ENCODE results near the gene NPFFR1.

The NPFFR1 gene, protein sequence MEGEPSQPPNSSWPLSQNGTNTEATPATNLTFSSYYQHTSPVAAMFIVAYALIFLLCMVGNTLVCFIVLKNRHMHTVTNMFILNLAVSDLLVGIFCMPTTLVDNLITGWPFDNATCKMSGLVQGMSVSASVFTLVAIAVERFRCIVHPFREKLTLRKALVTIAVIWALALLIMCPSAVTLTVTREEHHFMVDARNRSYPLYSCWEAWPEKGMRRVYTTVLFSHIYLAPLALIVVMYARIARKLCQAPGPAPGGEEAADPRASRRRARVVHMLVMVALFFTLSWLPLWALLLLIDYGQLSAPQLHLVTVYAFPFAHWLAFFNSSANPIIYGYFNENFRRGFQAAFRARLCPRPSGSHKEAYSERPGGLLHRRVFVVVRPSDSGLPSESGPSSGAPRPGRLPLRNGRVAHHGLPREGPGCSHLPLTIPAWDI

DNA sequence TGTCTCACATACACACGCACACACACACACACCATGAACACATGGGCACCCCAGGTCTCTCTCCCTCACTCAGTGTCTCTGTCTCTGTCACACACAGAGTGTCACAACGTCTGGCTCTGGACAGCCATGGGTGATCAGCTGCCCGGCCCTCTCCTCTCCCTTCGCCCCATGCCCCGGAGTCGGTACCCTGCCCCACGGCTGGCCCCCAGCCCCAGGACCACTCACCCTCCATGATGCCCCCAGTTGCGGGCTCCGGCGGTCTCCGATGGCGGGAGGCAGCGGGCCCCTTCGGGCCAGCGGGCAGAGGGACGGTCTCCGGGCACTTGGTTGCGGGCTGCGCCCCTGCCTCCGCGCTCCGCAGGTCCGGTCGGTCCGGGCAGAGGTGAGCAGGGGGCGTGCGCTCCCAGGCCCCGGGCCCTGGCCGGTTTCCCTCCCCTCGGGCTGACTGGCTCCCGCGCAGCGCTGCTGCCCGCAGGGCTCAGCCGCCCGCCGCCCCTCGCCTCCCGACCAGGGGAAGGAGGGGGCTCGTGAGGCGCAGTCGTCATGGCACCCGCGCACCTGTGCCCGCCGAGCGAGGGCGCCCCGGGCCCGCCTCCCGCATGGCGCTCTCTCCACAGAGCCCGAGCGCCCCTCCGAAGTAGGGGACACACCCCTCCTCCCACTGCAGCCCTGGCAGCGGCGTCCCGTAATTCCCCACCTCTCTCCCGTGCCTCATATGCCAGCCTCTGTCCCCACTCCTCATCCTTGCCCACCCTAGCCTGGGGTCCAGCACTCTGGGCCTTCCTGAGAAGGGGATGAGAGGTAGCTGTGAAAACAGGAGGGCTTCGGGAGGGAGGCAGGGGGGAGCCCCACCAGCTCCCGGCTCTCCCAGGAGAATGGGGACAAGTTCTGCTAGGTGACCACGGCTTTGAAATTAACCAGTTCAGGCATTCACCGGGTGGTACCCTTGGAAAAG is at the start of gene NPFFR1:
TSS of gene NPFFR1 (minus strand) at position 560 of the 955 bp plus-strand sequence. CDS start at position 232, 328 bp downstream.
- no peak for DNase-seq

DNA sequence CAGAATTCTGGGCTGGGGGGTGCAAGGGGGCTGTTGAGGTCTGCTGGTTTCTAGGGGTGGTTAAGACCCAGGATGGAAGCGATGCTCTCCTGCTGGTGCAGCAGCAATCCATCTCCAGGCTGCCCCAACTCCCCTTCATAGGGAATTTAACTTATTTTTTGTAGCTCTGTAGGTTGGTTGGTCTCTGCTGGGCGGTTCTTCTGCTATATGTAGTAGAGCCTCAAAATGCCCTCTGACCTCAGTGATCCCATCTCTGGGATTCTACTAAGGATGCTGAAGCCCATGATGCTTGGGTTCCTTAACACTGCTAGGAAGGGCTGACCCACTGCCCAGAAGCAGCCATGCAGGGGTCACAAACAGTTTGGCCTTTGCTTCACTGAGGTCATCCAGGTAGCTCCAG is 49.5 kb upstream of the NPFFR1 start:
- no peak for DNase-seq

DNA sequence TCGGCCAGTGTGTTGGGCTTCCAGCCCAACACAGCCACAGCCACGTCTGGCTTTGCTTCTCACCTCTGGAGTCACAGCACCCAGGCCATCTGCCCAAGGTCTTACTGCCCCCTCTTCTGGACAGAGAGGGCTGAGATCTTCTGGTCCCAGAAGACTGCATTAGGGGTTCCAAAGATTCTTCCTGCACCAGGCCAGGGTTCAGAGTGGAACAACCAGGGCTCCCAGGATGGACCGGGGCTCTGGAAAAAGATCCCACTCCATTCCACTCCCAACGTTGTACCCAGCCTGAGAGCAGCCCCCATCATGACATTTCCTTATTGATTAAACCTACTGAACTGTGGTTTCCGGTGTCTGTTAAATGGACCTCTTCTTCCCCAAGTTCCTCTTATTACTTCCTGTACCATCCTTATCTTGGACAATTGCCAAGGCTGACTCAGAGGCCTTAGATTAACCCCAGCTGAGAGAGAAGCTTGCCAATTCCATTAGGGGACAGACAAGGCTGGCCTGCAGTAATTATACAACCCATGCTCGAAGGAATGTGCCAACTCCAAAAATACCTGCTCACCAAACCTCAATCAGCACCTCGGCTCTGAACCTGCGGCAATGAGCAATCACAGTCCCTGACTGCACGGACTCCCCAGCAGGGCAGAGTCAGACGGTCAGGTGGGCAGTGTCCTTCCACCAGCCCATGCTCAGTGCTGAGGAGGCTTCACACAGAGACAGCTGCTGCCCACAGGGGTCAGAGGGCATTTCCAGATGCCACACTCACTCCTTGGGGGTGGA is 47.9 kb upstream of the NPFFR1 start:
- DNase-seq = peak; percentile 85

DNA sequence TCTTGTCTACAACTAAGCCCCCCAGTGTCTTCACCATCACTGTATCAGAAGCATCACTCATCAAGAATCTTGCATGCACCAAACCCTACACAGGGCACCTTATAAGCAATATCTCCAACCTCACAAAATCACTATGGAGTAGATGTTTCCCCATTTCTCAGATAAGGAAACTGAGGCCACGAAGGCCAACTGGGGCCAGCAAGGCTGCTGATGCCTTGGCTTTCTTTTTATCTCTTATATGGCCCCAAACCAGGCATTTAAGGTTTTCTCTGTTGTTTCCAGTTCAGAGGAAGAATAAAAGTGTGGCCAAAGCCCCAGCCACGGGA is 47.3 kb upstream of the NPFFR1 start:
- no peak for DNase-seq

DNA sequence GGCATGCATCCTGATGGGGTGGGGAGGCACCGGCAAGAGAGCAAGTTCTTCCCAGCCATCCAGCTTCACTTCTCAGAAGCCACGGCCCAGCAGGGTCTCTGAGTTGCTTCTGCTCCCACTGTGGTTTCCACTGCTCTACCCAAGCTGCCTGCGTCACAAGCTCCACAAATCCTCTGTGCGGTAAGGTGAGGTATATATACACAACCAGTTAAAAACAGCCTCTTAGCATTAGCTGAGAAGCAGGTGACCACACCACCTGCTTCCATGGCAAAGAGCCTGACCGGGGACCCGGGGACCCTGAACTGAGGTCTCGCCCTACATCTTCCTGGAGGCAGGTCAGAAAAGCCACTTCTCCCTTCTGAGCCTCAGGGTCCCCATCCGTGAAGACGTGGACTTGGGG is 46.9 kb upstream of the NPFFR1 start:
- no peak for DNase-seq

DNA sequence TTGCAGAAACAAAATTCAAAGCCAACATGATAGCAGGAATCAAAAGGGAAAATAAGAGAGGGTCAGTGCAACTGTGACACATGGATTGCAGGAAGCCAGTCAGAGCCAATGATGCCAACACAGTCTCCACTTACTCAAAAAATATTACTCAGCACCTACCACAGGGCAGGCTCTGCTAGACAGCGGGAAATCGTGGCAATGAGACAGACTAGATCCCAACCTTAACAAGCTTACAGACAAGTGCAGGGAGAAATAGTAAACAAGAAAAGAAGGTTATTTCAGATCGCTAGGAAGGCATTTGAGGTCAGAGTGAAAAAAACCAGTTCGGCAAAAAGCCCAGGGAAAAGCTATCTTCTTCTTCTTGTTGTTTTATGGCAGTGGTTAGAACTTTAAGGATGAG is 45.2 kb upstream of the NPFFR1 start:
- no peak for DNase-seq

DNA sequence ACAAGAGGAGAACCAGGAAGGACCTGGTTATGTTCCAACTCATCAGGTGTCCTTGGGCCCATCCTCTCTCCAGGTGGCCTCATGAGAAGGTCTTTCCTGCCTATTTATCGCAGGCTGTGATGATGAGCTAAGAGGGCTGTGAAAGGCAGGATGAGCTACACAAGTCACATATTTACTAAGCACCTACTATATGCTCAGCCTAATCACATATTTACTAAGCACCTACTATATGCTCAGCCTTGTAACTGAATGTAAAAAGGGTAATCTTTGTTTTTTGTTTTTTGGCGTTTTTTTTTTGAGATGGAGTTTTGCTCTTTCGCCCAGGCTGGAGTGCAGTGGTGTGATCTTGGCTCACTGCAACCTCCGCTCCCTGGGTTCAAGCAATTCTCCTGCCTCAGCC is 44.2 kb upstream of the NPFFR1 start:
- DNase-seq = peak; percentile 77

DNA sequence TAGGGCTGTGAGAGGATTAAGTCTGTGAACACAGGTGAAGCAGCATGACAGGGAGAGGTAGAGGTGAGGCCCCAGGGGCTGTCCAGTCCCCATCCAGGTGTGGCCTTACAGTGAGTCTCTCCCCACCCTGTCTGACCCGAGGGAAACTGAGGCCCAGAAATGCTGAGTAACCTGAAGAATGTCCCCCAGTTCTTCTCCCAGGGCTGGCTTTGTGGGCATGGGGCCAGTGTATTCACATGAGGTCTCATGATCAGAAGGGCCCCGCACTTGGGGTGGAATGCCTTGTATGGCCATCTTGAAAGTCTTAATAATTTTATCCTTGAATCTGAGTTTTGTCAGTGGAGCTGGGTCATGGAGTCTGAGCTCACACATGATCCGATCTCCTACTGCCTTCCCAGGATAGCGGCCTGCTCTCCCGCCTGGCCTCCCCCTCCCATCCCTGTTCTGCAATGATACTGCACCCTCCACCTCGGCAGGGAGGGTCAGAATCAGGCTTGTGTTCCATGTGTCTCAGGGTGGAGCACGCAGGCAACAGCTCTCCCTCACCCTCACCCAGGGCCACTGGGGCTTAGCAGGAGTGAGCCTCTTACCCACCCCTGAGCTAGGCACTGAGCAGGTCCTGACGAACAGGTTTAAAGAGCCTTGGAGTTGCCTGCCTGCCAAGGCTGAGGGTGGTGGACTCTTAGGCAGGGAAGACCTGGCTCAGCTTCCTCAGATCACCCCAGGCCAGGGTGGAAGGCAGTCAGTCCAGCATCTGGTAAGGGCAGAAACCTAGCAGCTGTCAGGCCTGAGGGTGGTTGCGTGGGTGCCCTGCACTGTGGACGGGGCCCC is 41.4 kb upstream of the NPFFR1 start:
- DNase-seq = no peak

DNA sequence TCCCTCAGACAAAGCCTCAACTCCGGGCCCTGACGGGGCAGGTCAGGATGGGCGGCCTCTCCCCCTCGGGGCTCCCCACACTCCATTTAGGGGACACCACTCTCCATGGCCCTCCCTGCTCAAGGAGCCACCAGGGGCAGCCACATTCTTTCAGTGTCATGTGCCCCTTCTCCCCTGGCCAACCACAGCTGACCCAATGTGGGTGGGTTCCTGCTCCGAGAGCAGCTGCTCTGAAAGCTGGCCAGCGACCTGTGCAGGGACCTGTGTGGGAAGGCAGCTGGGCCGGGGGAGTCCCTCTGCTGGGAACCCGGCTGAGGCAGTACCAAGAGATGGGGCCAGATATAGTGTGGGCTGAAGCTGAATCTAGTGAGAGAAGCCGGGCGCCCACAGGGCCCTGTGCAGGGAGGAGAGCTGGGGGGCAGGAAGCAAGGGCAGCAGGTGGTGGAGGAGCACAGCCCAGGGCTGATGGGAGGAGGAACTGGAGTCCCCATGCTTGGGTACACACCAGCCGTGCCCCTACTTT is 40.6 kb upstream of the NPFFR1 start:
- no peak for DNase-seq

DNA sequence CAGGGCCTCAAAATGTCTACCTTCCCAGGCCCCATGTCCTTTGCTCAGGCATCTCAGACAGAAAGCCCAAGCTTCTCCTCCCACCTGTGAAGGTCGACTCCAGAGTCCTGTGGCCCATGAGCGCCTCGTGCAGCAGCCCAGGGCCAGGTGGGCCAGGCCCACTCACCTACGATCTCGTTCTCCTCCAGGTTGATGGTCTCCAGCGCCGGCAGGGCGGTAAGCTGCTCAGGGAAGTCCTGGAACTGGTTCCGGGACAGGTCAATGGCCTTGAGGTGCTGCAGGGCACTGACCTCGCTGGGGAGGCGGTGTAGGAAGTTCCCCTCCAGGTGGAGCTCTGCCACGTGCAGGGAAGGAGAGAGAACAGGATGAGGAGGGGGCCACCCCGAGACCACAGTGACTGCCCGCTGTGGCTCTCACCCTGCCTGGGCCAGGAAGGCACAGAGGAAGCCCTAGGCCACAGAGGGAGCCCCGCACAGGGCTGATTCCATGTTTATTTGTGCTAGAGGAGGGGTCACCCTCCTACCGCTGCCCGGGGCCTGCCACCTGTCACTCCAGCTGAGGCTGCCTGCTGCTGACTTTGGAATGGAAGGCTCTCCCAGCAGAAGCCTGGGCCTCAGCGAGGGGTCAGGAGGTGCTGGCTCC is 40.0 kb upstream of the NPFFR1 start:
- no peak for DNase-seq

DNA sequence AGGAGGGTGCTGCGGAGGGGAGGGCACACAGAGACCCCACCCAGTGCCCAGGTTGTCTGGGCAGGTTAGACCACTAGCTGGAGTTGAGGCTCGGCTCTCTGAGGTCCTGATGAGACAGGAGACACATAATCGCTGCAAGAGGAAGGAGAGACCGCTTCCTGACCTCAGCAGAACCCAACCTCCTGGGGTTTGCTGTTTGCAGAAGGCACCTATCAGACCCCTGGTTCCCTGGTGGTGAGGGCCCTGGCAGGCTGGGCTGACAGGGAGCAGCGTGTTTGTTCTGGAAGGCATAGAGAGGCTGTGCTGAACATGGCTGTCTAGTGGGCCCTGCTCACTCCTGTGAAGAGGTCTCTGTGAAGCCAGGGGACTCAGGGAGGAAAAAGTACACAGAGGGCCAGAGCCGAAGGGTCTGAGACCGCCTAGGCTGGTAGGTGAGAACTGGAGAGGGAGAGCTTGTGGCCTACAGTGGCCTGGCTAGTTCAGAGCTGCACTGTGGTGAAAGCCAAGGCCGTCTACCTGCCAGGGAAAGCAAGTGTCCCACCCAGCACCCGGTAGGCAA is 39.4 kb upstream of the NPFFR1 start:
- DNase-seq = no peak

DNA sequence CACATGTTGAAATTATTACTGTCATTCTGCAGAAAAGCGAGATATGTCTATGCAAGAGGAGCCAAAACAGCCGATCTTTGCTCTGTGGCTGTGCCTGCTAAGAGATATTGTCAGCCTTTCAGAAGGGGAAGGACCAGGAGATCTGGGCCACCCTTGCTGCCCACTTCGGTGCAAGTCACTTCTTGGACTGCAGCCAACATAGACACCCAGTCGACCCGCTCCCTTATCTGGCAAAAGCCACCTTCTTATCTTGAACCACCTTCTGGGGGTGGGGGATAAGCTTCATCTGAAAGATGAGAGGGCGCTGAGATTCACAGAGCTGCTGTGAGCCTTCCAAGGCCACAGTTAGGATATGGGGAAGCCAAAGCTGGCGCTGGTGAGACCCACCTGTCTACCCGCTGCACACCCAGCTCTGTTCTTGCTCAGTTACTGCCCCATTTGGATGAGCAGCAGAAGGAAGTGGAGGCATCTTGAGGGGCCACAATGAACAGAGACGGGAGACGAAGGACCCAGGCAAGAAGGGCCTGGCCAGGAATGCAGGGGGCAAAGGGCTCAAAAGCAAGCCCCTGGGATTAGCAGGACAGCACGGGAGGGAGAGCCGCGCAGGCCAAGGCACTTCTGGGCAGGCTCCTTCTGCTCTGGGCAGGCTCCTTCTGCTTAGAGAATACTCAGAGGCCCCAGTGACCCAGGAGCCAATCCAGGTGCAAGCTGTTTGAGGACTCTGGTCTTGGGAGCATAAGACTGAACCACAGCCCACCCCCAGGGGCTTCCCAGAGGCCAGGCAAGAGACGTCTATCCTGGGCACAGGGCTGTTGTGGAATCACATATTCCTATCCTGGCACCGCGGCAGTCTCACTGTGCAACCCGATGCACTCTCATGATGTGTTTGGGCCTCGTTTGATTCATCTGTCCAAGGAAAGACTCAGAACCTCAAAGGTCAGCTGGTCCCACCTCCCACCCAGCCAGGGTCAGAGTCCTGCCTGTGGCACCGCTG is 38.4 kb upstream of the NPFFR1 start:
- DNase-seq = no peak

DNA sequence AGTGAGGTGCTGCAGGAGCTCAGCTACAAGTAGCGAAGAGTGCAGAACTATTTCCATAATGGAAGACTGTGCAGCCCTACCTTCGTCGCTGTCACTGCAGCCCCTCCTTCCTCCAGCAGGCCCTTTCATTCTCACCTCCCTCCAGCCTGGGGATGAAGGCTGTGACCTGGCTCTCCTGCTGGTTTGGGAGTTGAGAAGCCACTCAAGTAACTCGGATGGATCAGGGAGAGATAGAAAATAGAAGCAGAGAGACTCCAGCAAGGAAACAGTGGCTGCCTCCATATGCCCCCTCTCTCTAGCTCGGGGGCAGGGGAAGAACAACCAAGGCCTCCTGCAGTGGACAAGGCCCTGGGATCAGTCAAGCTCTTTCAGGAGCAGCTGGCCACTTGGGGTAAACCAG is 37.4 kb upstream of the NPFFR1 start:
- no peak for DNase-seq

DNA sequence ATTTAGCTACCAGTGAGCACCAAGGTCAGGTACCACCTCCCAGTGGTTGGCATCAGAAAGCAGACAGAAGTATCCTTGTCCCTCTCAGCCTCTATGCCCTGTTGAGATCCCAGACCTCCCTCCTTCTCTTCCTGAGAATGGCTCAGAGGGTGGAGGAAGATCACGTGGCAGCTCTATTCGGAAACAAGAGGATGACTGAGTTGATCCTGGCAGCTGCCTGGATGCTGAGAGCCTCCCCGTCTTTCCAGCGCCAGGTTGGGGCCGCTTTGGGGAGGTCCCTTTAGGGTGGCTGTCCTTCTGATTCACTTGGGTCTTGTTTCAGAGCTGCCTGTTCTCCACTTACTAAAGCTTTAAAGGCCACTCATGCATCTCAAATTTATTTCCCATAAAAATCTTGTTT is 36.9 kb upstream of the NPFFR1 start:
- DNase-seq = peak; percentile 66

DNA sequence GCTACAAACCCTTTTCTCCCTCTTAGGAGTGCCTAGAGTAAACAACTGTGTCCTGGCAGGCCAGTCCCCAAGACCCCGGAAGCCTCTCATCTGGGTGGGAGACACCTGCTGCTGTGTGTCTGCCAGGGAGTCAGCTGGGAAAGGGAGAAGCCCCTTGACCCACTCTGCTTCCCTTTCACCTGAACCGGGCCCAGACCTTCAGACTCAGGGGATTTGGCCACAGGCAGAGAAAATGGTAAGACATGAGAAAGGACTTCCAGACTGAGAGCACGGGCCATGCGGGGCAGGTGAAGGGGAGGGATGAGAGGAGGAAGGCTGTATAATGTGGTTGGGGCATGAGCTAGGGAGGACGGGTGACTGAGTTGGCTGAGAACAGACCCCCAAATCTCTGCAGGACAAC is 36.0 kb upstream of the NPFFR1 start:
- no peak for DNase-seq

DNA sequence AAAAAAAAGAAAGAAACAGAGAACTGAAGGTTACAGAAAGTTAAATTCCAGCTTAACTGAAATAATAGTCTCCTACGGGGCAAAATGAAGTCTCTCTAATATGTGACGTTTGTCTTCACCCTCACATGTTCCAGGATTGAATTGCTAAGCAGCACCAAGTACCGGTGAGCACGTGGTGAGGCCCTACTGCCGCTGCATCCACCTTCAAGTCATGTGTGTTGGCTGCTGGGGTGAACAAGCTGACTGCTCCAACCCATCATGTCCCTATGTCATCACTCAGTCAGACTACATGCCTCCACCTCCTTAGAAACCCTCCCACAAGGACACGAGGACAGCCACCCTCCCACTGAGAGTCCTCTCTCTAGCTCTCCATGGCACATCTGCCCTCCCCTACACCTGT is 35.4 kb upstream of the NPFFR1 start:
- peak; percentile 86 for DNase-seq

DNA sequence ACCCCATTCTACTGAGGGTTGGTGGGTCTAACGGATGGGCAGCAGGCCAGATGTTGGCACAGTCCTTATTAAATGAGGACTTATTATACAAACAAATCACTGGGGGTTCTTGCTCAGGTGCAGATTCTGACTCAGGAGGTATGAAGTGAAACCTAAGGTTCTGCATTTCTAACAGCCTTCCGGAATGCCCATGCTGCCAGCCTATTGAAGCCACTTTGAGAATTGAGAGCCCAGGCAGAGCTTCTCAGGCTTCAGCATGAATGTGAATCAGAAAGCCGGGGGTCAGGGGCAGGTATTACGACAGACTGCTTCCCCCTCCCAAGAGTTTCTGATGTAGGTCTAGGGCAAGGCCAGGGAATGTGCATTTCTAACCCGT is 34.1 kb upstream of the NPFFR1 start:
- DNase-seq = no peak

DNA sequence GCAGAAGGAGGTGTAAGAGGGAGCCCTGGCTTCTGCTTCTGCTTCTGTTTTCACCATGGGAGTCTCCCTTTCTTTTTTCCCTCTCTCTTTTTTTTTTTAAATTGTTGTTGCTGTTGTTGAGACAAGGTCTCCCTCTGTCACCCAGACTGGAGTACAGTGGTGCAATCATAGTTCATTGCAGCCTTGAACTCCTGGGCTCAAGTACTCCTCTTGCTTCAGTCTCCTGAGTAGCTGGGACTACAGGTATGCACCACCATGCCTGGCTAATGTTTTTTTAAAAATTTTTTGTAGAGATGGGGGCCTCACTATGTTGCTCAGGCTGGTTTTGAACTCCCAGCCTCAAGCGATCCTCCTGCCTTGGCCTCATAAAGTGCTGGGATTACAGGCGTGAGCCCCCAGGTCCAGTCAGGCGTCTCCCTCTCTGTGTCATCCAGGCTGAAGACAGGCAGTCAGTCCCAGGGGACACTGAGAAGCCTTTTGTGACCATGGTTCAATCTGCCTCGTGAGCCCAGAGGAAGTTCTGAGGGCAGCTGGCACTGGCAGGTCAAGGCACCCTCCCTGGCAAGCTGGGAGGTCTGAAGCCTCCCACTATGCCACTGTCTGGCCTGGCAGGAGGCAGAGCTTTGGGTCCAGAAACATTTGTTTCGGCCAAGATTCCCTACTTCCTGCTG is 33.6 kb upstream of the NPFFR1 start:
- no peak for DNase-seq

DNA sequence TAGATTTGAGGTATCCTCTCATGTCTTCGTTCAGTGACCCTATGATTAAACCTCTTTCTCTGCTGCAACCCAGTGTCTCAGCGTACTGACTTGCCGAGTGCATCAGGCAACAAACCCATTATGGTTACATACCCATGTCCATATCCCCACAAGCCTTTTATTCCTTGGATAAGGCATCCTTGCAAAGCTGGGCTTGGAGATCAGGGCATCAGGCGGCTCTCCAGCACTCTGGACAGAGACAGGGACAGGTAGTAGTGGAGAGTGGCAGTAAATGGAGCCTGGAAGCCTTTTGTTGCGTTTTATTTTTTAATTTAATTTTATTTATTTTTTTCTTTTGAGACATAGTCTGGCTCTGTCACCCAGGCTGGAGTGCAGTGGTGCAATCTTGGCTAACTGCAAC is 32.0 kb upstream of the NPFFR1 start:
- DNase-seq = no peak
